WTC11 (cell line): Measurements from ENCODE around the gene KLF2.

ENCODE experiments used
- ZBTB21 ChIP-seq: sonication (generic); formaldehyde crosslinking; IDR thresholded peaks from 2 replicates; pipeline ENCODE4 v1.8.1; 2023; ENCODE audit warnings: mild to moderate bottlenecking, missing genetic modification reagents, borderline replicate concordance
- TF ChIP-seq, protein P1 (sequence below): fragments of 200-600 bp; IDR thresholded peaks from 2 replicates; pipeline ENCODE4 v1.8.0; 2022; ENCODE audit warnings: antibody characterized with exemption

DNA sequence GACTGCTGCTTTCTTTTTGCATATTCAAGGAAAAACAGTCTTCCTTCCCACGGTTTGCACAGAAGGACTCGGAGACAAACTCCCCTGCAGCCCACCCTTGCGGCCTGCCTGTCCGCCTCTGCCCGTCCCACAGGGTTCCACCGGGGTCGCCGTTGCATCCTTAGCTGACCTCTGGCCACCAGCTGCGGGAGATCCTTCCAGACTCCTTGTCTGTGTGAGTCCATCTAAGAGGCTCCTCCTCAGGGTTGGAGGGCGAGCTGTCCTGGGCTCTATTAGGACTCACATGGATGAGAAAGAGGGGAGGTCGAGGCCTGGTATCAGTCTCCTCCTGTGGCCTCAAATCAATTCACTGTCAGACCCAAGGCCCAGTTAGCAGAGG is 39.2 kb downstream of the KLF2 start:
- TF ChIP-seq, protein P1, sequence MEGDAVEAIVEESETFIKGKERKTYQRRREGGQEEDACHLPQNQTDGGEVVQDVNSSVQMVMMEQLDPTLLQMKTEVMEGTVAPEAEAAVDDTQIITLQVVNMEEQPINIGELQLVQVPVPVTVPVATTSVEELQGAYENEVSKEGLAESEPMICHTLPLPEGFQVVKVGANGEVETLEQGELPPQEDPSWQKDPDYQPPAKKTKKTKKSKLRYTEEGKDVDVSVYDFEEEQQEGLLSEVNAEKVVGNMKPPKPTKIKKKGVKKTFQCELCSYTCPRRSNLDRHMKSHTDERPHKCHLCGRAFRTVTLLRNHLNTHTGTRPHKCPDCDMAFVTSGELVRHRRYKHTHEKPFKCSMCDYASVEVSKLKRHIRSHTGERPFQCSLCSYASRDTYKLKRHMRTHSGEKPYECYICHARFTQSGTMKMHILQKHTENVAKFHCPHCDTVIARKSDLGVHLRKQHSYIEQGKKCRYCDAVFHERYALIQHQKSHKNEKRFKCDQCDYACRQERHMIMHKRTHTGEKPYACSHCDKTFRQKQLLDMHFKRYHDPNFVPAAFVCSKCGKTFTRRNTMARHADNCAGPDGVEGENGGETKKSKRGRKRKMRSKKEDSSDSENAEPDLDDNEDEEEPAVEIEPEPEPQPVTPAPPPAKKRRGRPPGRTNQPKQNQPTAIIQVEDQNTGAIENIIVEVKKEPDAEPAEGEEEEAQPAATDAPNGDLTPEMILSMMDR: no peak
- TF ChIP-seq ZBTB21 (CRISPR knock-in tag): no peak
